Measurements from ENCODE around the gene UVRAG.
A peak's percentile ranks its signal among the peaks of the same experiment; 100 is the strongest.

Gene UVRAG

GRCh38 chr11:76157891-76158290 is 342.9 kb downstream of the UVRAG start:
- no peak for DNase-seq

- DNase-seq = no peak
Observed at GRCh38 chr11:76158394-76159302, 343.6 kb downstream of the UVRAG start.

- DNase-seq = no peak
Observed at GRCh38 chr11:76159303-76159937, 344.4 kb downstream of the UVRAG start.

GRCh38 chr11:76159983-76160661 is 345.1 kb downstream of the UVRAG start:
- DNase-seq = peak in 1 of 2 experiments; percentile 56

- DNase-seq = no peak
Observed at GRCh38 chr11:76160856-76161255, 345.8 kb downstream of the UVRAG start.

GRCh38 chr11:76161261-76161961 is 346.4 kb downstream of the UVRAG start:
- peak; percentile 71 to 87 for DNase-seq

- DNase-seq = peak in 1 of 2 experiments; percentile 43
Observed at GRCh38 chr11:76162336-76163288, 347.6 kb downstream of the UVRAG start.

- DNase-seq = no peak
Observed at GRCh38 chr11:76163289-76163880, 348.4 kb downstream of the UVRAG start.

GRCh38 chr11:76164081-76164480 is 349.1 kb downstream of the UVRAG start:
- DNase-seq = no peak

GRCh38 chr11:76164861-76165751 is 350.1 kb downstream of the UVRAG start:
- no peak for DNase-seq

- DNase-seq = no peak
Observed at GRCh38 chr11:76166314-76166713, 351.3 kb downstream of the UVRAG start.

GRCh38 chr11:76167590-76167989 is 352.6 kb downstream of the UVRAG start:
- DNase-seq = peak in 1 of 2 experiments; percentile 61

GRCh38 chr11:76169473-76169896 is 354.5 kb downstream of the UVRAG start:
- no peak for DNase-seq

GRCh38 chr11:76170468-76170867 is 355.5 kb downstream of the UVRAG start:
- DNase-seq = no peak

- peak; percentile 72 to 74 for DNase-seq
Observed at GRCh38 chr11:76172583-76172982, 357.6 kb downstream of the UVRAG start.

- no peak for DNase-seq
Observed at GRCh38 chr11:76173663-76174062, 358.7 kb downstream of the UVRAG start.

- DNase-seq = no peak
Observed at GRCh38 chr11:76174330-76174729, 359.3 kb downstream of the UVRAG start.

- DNase-seq = no peak
Observed at GRCh38 chr11:76175783-76176182, 360.8 kb downstream of the UVRAG start.

- DNase-seq = no peak
Observed at GRCh38 chr11:76176463-76176862, 361.5 kb downstream of the UVRAG start.

- DNase-seq = no peak
Observed at GRCh38 chr11:76177250-76177686, 362.3 kb downstream of the UVRAG start.
